ENCODE data around the gene ANTKMT.
"Not testable (repeated sequence)": the region's sequence is repeated elsewhere in the genome, so short reads cannot be mapped to it uniquely, and the experiment has no call there.

Gene ANTKMT

DNA sequence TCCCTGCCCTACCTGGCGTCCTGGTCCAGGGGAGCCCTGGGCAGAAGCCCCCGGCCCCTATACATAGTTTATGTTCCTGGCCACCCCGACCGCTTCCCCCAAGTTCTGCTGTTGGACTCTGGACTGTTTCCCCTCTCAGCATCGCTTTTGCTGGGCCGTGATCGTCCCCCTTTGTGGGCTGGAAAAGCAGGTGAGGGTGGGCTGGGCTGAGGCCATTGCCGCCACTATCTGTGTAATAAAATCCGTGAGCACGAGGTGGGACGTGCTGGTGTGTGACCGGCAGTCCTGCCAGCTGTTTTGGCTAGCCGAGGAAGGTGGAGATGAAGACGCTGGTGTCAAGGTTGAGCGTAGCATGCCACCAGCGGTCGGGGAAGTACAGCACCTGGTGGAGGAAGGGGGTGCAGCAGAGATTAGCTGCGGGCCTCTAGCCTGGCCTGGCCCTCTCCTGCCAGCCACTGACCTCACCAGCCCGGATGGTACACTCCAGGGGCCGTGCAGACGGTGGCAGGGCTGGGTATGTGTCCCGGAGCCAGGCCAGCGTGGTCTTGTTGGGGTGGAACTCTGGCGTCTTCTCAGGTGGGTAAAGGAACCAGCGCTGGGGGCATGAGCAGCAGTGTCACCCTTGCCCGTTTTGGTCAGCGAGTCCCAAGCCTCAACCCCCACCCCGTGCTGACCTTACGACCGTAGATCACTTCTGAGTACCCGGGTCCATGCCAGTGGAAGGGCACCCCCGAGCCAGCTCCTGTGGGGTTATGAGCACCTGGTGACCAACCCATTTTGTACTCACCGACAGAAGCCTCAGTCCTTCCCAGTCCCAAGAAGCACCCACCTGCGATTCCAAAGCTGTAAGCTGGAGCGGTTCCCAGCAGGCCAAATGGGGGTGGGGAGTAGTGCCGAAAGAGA lies 38.2 kb upstream of the ANTKMT start:
- Histone ChIP-seq H3K27ac (ENCODE audit: low read depth, low read length) (no peak overlapping the region), H3K4me3 (ENCODE audit: low read length) (peak overlapping the region; percentile 83), H3K9ac (ENCODE audit: low read depth, low read length) (no peak overlapping the region), H3K36me3 (ENCODE audit: insufficient read depth, low read length) (peaks cover 40% of the 10 kb centered on the region), H3K9me3 (ENCODE audit: insufficient read depth, low read depth, low read length) (no peaks in the 10 kb centered on the region), H3K4me1 (ENCODE audit: insufficient read depth, low read length) (peaks cover 10% of the 10 kb centered on the region; the same call in 1 of the 2 replicates), H3K27me3 (ENCODE audit: insufficient read depth, low read length) (no peaks in the 10 kb centered on the region)
- WGBS, result 93% methylated on average over 36 of the region's 36 CpGs

DNA sequence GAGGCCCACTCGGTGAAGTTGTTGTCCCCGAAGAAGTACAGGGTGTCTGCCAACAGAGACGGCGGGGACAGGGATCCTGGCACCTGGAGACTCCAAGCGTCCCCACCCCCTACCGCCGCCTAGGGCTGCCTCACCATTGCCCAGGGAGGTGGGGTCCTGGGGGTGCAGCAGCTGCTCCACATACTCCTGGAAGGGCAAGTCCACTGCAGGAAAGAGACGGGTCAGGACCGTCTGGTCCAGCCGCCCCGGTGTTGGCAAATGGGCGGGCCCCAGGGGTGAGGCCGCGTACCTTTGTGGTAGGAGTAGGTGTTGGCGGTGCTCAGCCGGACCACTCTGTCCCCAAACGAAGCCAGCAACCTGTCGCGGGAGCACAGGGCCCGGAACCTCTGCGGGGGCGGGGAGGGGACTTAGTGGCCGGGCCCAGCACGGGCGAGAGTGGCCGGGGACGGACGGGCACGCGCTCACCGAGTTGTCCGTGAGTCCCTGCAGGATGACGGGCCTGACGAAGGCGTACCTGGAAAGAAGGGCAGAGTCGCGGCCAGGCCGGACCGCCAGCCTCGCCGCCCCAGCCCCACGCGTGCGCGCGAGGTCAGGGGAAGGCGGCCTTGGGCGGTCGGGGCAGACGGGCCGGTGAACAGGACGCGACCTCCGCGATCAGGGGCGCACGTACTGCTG lies 37.4 kb upstream of the ANTKMT start:
- peaks cover 40% of the 10 kb centered on the region for H3K36me3 ChIP-seq (ENCODE audit: insufficient read depth, low read length)
- no peaks in the 10 kb centered on the region for H3K9me3 ChIP-seq (ENCODE audit: insufficient read depth, low read depth, low read length)
- 13% methylated on average over 57 of the region's 57 CpGs for WGBS
- H3K4me3 ChIP-seq (ENCODE audit: low read length), result peak overlapping the region; percentile 83
- peak overlapping the region; percentile 85 for H3K9ac ChIP-seq (ENCODE audit: low read depth, low read length)
- no peaks in the 10 kb centered on the region for H3K27me3 ChIP-seq (ENCODE audit: insufficient read depth, low read length)
- H3K4me1 ChIP-seq (ENCODE audit: insufficient read depth, low read length), result peaks cover 10% of the 10 kb centered on the region; the same call in 1 of the 2 replicates
- H3K27ac ChIP-seq (ENCODE audit: low read depth, low read length), result peak overlapping the region; percentile 63; the same call in 1 of the 2 replicates

DNA sequence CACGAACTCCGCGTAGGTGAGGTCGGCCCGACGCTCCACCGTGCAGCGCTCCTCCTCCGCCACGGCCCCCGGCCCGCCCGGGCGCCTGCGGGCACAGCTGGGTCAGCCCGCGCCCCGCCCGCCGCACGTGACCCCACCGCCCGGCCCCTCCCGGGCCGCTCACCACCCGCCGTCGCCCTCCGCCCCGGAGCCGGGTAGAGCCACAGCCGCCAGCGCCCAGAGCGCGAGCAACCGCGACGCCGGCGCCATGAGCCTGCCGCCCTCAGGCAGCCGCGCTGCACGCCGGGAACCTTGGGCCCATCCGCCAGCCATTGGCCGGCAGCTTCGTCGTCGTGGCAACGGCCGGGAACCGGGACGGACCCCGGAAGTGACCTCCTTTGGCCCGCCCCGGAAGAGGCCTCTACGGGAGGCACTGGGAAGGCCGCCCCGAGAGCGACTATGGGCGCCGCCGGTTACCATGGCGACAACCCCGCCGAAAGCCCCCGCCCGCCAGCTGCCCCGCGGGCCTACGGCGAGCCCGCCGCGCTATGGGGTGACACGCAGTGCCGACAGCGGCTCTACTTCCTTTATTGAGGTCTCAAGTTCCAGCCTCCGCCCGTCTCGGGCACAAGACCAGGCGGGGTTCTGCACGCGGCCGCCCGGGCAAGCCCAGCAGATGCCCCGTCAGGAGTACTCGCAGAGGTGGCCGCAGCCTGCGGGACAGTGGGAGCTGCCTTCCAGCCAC lies 36.7 kb upstream of the ANTKMT start, which contains the start of gene JMJD8:
Gene JMJD8, minus strand, starts transcription at position 264 of the 724 bp plus-strand sequence. Its CDS starts 15 bp downstream, at position 249.
- peak within 1 kb of the TSS; percentile 64; the same call in 1 of the 2 replicates for H3K27ac ChIP-seq (ENCODE audit: low read depth, low read length)
- peaks cover 40% of the 10 kb centered on the region for H3K36me3 ChIP-seq (ENCODE audit: insufficient read depth, low read length)
- peak within 1 kb of the TSS; percentile 85 for H3K9ac ChIP-seq (ENCODE audit: low read depth, low read length)
- peaks cover 10% of the 10 kb centered on the region; the same call in 1 of the 2 replicates for H3K4me1 ChIP-seq (ENCODE audit: insufficient read depth, low read length)
- H3K4me3 ChIP-seq (ENCODE audit: low read length), result peak within 1 kb of the TSS; percentile 83
- WGBS, result 8% methylated on average over 91 of the region's 91 CpGs
- no peaks in the 10 kb centered on the region for H3K27me3 ChIP-seq (ENCODE audit: insufficient read depth, low read length)
- H3K9me3 ChIP-seq (ENCODE audit: insufficient read depth, low read depth, low read length), result no peaks in the 10 kb centered on the region

DNA sequence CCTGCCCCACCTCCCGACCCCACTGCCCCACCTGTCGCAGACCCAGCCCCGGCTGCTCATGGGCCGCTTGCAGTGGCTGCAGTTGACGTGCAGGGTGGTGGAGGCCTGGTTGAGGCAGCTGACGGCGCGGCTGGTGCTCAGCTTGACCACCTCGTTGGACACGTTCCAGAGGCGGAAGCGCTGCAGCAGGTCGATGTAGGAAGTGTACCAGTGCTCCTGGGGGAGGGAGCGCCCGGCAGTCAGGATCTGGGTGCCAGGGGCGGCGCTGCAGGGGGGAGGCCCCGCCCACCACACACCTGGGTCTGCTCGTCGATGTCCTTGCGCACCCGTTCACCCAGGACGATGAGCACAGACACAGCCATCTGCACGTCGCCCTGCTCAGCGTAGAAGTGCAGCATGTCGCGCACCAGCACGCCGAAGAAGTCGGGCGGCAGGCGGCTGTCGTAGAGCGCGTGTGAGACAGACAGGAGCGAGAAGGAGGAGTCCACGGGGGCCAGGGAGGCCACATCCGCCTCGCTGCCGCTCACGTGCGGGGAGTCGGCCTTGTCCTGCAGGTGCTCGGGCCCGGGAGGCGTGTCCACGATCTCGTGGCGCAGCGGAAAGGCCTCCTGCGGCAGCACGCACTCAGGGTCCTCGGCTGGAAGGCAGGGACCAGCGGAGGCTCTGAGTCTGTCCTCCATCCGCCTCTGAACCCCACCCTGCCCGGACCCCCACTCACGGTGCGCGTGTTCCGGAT lies 35.8 kb upstream of the ANTKMT start:
- no peak overlapping the region for H3K4me3 ChIP-seq (ENCODE audit: low read length)
- no peaks in the 10 kb centered on the region for H3K27me3 ChIP-seq (ENCODE audit: insufficient read depth, low read length)
- H3K4me1 ChIP-seq (ENCODE audit: insufficient read depth, low read length), result peaks cover 10% of the 10 kb centered on the region; the same call in 1 of the 2 replicates
- WGBS, result 95% methylated on average over 61 of the region's 61 CpGs
- peaks cover 40% of the 10 kb centered on the region for H3K36me3 ChIP-seq (ENCODE audit: insufficient read depth, low read length)
- no peak overlapping the region for H3K27ac ChIP-seq (ENCODE audit: low read depth, low read length)
- H3K9ac ChIP-seq (ENCODE audit: low read depth, low read length), result no peak overlapping the region
- H3K9me3 ChIP-seq (ENCODE audit: insufficient read depth, low read depth, low read length), result no peaks in the 10 kb centered on the region

DNA sequence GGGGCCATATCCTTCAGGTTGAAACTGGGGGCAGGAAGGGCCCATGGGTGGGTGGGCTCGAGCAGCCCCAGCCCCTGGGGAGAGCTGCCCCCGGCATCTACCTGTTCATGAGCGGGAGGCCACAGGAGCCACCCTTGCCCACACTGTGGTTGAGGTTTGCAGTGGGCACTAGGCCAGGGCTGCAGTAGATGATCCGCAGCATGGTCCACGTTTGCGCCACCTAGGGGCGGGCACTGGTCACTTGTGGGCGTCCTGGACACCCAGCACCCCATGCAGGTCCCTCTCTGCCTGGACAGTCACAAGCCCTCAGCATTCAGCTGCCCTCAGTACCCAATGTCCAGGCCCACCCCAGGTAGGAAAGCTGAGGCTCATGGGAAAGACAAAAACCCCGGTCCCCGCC lies 35.0 kb upstream of the ANTKMT start:
- Histone ChIP-seq H3K4me1 (ENCODE audit: insufficient read depth, low read length) (peaks cover 10% of the 10 kb centered on the region; the same call in 1 of the 2 replicates), H3K9ac (ENCODE audit: low read depth, low read length) (no peak overlapping the region), H3K4me3 (ENCODE audit: low read length) (no peak overlapping the region), H3K27me3 (ENCODE audit: insufficient read depth, low read length) (peaks cover 3% of the 10 kb centered on the region), H3K36me3 (ENCODE audit: insufficient read depth, low read length) (peaks cover 40% of the 10 kb centered on the region), H3K27ac (ENCODE audit: low read depth, low read length) (no peak overlapping the region), H3K9me3 (ENCODE audit: insufficient read depth, low read depth, low read length) (no peaks in the 10 kb centered on the region)
- WGBS, result 84% methylated on average over 10 of the region's 10 CpGs

DNA sequence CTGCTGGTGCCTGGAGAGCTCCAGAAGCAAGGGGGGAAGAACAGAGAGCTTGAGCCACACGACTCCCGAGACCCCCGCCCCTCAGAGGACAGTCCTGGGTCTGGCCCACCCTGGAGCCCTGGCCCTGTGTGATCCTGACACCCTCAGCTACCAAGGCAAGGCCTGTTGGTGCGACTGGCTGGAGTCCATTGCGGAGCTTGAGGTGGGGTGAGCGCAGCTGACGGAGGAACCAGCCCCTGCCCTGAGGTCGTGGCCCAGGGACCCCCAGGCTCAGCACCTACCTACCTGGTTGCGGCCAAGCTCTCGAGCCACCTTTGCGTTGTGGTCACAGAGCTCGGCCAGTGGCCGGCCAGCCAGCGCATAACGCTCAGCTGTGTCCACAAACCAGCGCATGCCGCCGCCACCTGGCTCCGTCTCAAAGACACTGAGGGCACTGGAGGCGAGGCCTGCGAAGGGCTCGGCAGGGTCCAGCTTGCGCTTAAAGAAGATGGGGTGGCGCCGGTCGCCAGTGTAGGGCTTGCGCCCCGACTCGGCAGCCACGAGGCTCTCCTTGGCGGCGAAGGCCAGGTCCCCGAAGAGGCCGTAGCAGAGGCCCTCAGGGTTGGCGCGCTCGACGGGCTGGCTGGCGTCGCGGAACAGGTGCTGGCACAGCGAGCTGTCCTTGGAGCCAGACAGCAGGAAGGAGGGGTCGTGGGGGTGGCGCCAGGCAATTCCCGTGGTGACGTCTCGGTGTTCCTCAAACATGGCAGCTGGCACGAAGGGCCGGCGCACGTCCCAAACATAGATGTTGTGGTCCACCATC lies 34.3 kb upstream of the ANTKMT start:
- H3K27ac ChIP-seq (ENCODE audit: low read depth, low read length), result no peak overlapping the region
- H3K4me3 ChIP-seq (ENCODE audit: low read length), result no peak overlapping the region
- H3K4me1 ChIP-seq (ENCODE audit: insufficient read depth, low read length), result peaks cover 5% of the 10 kb centered on the region; the same call in 1 of the 2 replicates
- peaks cover 7% of the 10 kb centered on the region for H3K27me3 ChIP-seq (ENCODE audit: insufficient read depth, low read length)
- WGBS, result 96% methylated on average over 51 of the region's 51 CpGs
- H3K9ac ChIP-seq (ENCODE audit: low read depth, low read length), result no peak overlapping the region
- H3K9me3 ChIP-seq (ENCODE audit: insufficient read depth, low read depth, low read length), result no peaks in the 10 kb centered on the region
- peaks cover 35% of the 10 kb centered on the region for H3K36me3 ChIP-seq (ENCODE audit: insufficient read depth, low read length)

DNA sequence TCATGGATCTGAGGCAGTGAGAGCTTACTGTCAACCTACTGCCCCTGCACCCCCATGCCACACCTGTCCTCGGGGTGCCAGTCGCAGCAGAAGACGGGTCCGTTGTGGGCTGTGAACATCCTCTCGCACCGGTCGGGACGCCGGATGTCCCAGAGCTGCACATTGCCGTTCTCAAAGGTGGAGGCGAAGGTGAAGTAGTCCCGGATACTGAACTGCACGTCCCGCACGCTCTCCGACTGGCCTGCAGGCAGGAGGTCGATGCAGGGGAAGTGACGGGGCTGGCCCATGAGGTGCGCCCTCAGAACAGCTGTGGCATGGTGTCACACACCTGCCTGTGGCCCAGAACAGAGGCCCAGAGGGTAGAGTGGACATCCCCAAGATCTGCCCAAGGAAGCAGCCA lies 33.4 kb upstream of the ANTKMT start:
- Histone ChIP-seq H3K27ac (ENCODE audit: low read depth, low read length) (no peak overlapping the region), H3K27me3 (ENCODE audit: insufficient read depth, low read length) (peaks cover 15% of the 10 kb centered on the region), H3K4me1 (ENCODE audit: insufficient read depth, low read length) (peaks cover 5% of the 10 kb centered on the region; the same call in 1 of the 2 replicates), H3K9ac (ENCODE audit: low read depth, low read length) (no peak overlapping the region), H3K9me3 (ENCODE audit: insufficient read depth, low read depth, low read length) (no peaks in the 10 kb centered on the region), H3K4me3 (ENCODE audit: low read length) (no peak overlapping the region), H3K36me3 (ENCODE audit: insufficient read depth, low read length) (peaks cover 27% of the 10 kb centered on the region)
- 93% methylated on average over 19 of the region's 19 CpGs for WGBS

DNA sequence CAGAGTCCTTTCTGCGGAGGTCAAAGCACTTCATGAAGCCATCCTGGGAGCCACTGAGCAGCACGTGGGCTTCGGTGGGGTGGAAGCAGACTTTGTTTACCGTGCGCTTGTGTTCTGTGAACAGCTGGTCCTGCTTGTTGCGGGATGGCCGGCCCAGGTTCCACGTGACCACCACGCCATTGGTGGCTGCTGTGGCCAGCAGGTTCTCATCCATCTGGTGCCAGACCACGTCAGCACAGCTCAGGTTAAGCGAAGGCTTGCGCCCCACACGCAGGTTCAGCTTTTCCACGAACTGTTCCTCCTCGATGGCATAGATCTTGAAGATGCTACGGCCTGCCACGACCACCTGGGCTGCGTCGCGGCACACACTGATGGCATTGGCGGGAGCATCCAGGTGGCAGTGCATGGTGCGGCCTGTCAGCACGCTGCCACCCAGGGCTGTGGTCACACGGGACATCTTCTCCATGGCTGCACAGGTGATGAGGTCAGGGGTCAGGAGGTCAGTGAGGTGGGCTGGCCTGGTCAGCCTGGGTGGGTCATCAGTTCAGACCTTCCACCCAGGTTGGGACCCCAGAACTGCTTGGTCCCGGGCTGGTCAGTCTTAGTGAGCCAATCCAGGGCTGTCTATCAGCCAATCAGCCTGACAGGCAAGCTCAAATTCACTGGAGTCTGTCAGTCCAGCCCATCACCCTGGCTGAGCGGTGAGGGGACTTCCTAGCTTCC lies 31.6 kb upstream of the ANTKMT start:
- peaks cover 19% of the 10 kb centered on the region for H3K36me3 ChIP-seq (ENCODE audit: insufficient read depth, low read length)
- H3K27ac ChIP-seq (ENCODE audit: low read depth, low read length), result peak overlapping the region; percentile 72; the same call in 1 of the 2 replicates
- WGBS, result 90% methylated on average over 26 of the region's 26 CpGs
- H3K27me3 ChIP-seq (ENCODE audit: insufficient read depth, low read length), result peaks cover 34% of the 10 kb centered on the region
- H3K4me1 ChIP-seq (ENCODE audit: insufficient read depth, low read length), result no peaks in the 10 kb centered on the region
- H3K4me3 ChIP-seq (ENCODE audit: low read length), result peak overlapping the region; percentile 73
- no peaks in the 10 kb centered on the region for H3K9me3 ChIP-seq (ENCODE audit: insufficient read depth, low read depth, low read length)
- peak overlapping the region; percentile 78 for H3K9ac ChIP-seq (ENCODE audit: low read depth, low read length)

DNA sequence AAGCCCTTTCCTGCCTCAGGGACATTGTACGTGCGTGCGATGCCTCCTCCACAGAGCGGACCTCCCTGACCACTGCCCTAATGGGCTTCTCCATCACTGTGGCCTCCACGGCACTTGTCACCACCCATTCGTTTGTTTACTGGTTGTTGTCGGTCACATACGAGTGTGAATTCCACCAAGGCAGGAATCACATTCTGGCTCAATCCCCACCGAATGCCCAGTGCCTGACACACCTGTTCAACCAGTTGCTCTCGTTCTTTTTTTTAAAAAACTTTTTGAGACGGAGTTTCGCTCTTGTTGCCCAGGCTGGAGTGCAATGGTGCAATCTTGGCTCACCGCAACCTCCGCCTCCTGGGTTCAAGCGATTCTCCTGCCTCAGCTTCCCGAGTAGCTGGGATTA lies 29.7 kb upstream of the ANTKMT start:
- Histone ChIP-seq H3K36me3 (ENCODE audit: insufficient read depth, low read length) (peaks cover 12% of the 10 kb centered on the region), H3K27me3 (ENCODE audit: insufficient read depth, low read length) (peaks cover 52% of the 10 kb centered on the region)
- not testable (repeated sequence) for H3K27ac ChIP-seq (ENCODE audit: low read depth, low read length); H3K9me3 ChIP-seq (ENCODE audit: insufficient read depth, low read depth, low read length); H3K4me1 ChIP-seq (ENCODE audit: insufficient read depth, low read length); H3K9ac ChIP-seq (ENCODE audit: low read depth, low read length); H3K4me3 ChIP-seq (ENCODE audit: low read length)
- WGBS, result 91% methylated on average over 16 of the region's 16 CpGs

Measured in HUES64 (cell line).